Stimulated activated CD4-positive, alpha-beta T cell treated with anti-CD3 and anti-CD28 coated beads, Interleukin-1b, Interleukin-23, amount 100 ng/mL, for 1 hour (primary cell): ENCODE measurements around the gene MICAL2.

Source experiments
- DNase-seq, 2 donors: peaks; one replicate each; pipeline ENCODE4 v3.0.0-alpha.2; 2020; ENCODE audit warnings: low read depth in 2 of 2

Gene MICAL2

DNA sequence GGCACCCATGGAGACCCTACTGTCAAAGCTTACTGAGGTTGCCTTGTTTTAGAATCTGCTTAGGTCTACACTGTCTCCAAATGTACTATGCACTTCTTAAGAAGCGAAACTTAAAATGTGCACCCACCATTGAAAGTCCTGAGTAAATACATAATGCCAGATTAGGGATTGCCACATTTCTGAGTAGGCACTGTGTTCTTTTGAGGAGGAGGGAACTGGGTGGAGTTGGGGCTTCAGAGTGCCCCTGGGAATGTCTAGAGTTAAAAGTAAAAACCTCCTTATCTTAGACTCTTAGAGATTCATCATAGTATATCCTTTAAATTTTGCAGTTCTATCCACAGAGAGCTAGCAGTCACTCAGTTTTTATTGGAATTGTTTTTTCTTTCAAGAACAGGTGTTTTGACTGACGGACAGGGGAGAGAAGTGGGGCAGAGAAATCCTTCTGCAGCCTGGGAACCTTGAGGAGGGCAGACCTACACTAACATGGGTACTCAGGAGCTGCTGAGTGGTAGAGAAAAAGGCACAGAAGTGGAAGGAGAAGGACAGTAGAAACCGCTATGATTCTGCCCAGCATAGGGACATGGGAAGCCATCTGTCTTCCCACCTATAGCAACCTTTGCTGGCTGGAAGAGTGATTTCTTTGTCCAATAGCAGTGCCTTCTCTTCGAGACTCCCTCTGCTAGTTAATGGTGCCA, 33.4 kb upstream of the MICAL2 start:
- DNase-seq: no peak

DNA sequence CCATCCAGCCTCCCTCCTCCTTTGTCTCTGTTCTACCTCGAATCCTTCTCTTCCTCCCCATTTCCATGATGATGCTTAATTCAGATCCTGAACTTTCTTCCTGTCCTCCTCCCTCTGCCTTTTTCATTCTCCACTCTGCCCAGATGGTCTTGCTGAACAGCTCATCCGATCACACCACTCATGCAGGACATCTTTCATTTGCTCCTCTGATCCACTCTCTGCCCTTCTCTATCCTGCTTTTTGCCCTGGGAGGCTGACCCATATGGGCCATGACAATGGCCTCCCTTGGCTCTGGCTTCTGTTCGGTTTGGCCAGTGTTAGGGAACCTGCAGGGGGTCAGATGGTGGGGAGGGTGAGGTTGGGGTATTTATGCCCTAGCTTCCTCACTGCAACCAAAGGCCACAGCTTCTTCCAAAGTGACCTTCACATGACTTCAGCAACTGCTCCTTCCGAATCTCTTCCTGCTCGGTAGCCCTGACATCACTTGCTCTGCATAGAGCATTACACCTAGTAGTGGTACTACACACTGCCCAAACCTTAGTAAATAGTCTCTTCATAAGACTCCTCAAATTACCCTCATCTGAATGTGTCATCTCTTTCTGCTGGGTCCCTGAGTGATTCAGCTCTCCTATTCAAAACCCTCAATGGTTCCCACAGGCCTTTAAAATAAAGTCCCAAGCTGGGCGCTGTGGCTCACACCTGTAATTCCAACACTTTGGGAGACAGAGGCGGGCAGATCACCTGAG, 32.7 kb upstream of the MICAL2 start:
- DNase-seq: no peak

DNA sequence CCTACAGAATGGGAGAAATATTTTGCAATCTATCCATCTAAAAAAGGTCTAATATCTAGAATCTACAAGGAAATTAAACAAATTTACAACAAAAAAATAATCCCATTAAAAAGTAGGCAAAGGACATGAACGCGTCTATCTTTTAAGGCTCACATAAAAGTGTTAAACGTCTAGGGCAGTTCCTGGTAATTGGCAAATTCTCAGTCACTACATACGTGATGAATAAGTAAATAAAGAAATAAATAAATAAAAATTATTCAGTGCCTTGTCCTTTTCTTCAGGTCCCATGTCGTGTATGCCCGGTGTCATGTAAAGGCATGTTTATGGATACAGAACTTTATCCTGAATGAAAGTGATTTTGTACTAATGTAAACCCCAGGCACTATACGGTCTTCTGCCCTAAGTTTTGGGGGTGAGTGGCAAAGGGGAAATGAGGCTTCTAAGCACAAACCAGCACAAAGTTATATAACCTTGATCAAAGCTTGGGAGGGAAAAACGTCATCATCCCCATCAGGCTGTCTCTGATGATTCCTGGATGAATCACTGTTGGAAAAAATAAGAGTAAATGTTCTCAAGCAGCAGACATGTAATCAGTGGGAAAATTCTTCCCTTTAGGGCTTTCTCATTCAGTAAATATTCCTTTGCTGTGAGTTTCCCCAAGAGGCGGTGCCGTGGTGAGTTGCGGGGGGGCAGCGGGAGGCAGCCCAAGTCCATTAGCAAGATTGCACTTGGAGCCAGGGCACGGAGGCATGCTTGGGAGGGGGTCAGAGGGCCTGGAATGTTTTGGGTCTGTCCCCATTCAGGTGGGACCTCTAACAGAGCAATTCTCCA, 30.4 kb upstream of the MICAL2 start:
- no peak for DNase-seq

DNA sequence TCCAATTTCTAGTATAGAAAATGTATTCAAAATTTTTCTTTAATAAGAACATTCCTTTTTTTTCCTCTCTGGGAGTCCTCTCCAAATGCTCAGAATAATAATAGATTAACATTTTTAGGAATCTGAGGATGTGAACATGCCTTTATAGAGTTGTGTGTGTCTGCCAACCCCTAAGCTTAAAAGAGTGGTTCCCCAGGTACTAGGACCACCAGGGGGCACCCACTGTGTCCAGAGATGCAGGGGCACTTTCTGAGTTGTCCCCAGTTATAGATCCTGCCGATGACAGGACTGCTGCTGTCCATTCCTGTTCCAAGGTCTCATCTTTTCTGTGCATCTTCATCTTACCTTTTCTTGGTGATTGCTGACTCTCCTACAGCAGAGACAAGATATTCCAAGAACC, 27.0 kb upstream of the MICAL2 start:
- DNase-seq: no peak

DNA sequence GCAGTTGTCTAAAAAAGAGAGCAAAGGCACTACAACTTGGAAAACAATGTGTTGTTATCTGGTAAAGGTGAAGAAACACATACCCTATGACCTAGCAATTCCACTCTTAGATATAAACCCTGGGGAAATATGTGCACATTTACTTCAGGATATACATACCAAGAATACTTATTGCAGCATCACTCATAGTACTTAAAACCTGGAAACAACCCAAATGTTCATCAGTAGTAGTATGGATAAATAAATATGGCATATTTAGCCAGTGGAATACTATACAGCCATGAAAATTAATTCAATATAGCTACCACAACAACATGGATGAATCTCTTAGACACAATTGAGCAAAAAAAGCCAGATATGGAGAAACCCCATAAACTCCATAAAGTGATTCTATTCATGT, 26.1 kb upstream of the MICAL2 start:
- no peak for DNase-seq

GRCh38 chr11:12085371-12086251, 24.8 kb upstream of the MICAL2 start:
- DNase-seq: no peak

DNA sequence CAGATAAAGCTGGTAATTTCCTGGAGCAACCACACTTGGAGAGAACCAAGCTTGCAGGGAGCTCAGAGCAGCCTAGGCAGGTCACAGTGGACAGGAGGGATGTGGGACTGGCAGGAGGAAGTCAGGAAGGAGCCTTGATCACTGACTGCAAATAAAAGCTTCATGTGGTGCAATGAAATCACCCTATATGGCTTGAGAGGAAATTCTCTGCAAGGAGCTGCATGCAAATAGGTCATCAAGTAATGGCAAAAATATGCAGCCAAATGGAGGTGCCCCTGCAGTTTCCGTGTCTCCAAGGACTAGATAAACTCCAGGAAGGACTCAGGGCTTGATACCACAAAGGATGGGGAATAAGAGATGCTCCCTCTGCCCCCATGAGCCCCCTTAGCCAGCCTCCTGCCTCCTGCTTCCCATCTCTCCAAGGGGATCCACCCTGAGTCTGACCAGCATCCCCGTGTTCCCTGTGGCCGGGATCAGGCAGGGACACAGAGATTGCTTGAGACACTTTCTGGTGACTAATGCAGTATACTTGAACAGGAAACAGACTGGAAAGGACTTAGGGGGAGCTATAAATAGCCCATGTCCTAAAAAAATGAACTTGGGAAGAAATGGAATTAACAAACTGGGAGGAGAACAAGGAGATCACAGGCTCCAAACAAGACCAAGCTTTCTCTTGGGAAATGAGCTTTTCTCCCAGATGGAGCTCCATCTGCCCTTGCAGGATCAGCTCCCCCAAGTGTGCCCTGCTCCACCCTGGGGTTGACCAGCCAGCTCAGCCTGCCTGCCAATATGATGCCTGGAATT, 23.9 kb upstream of the MICAL2 start:
- no peak for DNase-seq

DNA sequence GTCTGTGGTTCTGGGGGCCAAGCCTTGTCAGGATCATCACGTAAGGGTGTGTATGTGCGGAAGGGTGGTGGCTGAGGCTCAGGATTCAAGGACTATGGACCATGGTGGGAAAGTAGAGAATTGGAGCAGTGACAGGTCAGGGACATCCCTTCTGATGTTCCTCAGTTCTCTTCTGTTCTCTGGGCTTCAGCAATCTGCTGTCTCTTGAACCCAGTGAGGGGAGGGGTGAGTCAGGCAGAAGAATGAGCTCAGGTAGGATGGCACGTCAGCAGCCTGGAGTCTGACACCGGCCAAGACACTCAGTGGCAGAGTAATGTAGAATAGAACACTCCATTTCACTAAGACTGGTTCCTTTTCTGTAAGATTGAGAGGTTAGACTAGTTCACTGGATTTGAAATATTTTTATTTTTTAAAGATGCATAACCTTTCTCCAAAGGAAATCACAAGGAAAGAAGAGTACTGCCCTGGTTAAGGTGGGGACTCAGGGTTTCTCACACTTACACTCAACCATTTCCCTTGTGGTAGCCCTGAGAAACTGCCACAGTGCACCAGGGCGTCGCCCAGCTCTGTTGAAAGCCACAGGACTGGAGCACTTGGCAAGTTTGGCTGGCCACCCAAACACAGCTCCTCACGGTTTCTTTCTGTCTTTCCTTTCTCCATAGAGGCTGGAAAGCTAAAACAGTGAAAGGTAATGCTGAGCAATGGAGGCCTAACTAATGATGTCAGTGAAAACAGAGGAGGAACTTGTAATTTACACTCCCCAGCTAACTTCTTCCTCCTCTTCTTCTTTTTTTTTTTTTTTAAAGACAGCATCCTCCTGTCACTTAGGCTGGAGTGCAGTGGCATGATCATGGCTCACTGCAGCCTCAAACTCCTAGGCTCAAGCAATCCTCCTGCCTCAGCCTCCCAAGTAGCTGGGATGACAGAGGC, 23.1 kb upstream of the MICAL2 start:
- DNase-seq: no peak

DNA sequence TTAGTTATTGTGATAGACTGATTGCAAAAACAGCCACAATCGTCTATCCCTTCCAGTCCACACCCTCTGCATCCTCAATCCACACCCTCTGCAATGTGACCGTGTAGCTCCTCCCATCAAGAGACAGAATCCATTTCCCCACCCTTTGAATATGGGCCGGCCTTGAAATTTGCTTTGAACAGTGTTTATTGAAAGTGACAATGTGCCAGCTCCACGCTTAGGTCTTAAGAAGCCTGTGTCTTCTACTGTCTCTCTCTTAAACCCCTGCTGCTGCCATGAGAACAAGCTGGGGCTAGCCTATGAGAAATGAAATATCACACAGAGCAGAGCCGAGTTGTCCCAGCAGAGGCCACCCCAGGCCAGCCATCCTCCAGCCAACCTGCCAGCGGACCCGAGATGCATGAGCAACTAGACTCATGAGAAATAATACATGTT, 22.3 kb upstream of the MICAL2 start:
- no peak for DNase-seq

DNA sequence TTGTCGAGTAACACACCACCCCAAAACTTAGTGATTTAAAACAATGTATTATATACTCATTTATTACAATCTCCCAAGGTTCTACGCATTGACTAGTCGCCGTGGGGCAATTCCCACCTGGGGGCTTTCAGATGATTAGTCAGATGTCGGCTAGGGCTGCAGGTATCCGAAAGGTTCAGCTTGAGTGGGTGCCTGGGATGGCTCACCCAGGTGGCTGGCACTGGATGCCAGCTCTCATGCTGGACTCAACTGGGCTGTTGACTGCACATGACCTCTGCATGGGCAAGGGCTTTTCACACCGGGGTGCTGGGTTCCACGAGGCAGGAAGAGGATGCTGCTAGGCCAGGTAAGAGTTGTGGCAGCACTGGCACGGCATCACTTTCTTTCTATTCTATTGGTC, 21.9 kb upstream of the MICAL2 start:
- DNase-seq: no peak

DNA sequence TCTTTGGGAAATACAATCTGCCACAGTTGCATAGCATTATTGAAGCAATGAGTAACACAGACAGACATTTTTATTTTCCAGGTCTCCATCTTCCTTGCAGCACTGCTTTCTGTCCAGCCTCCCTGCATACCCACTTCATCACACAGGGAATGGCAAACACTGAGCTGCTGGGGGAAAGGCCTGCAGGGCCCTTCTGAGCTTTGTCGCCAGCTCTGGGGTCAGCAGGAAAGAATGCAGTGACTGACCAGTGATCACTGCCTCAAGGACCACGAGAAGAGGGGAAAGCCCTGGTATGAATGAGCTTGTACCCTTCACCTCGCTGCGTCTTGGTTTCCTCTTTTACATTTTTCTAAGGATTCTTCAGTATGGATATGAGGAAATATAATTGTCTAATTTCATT, 21.3 kb upstream of the MICAL2 start:
- DNase-seq: no peak

- no peak for DNase-seq
These were observed 20.9 kb upstream of the MICAL2 start for GRCh38 chr11:12089473-12089872.

GRCh38 chr11:12090061-12090591, 20.3 kb upstream of the MICAL2 start:
- no peak for DNase-seq

DNA sequence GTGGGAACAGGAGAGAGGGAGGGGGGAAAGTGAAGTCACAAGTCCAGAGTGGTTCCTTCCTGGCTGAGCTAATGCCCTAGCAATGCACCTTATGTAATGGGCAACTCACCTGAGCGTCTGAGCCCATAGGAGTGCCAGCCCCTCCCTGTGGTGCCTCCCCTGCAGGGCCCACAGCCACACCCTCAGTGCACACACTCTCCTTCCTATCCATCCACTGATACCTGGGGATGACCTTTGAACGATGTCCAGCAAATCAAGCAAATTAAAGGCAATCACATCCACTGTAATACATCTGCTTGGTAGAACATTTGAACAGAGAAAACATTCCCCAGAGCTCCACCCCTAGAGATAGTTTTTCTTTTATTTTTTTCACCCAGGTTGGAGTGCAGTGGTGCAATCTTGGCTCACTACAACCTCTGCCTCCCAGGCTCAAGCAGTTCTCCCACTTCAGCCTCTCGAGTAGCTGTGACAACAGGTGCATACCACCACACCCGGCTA, 19.6 kb upstream of the MICAL2 start:
- DNase-seq: no peak

DNA sequence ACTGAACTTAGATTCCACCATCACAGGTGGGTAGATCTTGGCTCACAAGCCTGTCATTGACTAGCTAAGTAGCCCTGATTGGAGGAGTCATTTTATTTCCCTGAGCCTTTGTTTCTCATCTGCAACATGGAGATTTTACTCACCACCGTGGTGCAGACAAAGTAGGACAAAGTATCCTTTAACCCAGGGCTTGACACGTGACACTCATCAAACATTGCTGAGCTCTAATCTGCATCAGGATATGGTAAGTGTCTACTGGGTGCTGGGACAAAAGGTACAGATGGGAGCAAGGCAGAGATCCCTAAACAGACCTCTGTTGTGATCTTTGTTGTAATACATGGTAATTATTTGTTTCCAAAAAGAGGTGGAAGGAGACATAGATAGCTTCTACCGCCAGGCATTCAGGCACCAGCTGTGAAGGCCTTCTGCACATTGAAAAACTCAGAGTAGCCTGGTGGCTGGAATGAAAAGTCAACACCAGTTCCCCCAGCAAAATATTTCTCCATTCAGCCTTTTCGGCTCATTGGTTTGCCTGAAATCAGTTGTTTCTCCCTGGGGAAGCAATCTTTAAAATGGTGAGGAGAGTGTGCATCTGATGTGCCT, 18.3 kb upstream of the MICAL2 start:
- no peak for DNase-seq

GRCh38 chr11:12092714-12093113, 17.7 kb upstream of the MICAL2 start:
- no peak for DNase-seq

DNA sequence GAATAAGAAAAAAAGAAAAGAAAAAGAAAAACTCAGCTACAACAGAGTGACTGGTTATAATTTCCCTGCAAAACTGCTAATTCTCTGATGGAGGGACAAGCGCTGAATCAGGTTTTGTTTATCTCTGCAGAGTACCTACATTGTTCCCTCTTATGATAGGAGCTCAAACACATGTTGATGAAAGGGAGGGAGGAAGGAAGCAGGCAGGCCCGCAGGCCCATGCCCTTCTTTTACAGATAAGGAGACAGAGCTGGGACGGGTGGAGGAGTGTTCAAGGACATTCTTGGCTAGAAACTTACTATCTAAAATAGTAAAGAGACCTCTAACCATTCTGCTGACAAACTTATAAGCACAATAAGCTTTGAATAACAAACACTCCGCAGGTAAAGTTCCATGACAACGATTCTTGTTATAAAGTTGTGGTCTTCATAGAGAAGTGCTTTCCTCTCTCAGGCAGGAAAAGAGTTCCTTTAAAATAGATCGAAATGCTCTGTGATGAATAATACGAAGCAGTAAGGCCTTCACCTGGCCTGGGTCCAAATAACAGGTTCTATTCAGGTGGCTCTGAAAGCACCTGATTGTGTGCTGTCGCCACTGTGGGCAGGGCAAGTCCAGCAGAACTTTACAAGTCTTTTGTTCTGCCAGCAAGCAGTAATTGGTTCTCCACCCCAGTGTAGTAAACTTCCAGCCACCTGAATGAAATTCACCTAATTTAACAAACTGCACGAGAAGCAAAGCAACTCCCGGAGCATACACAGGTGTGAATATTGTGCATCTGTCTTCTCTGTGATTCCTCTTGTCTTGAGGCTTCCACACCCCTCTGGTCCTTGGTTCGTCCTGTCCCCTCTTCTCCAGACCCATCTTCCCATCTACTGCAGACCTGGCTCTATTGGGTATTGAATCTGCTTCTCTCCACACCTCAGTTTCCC, 15.3 kb upstream of the MICAL2 start:
- no peak for DNase-seq

GRCh38 chr11:12097219-12097618, 13.2 kb upstream of the MICAL2 start:
- no peak for DNase-seq
